Liver (tissue), 9 donors: Measurements from ENCODE around the gene FAIM2. TPM values are rescaled to one million over a fixed set of nuclear protein-coding genes. Genes with fewer than 3 reads are reported as not detected.

ENCODE experiments used
- DNase-seq: peaks from one replicate; pipeline ENCODE4 v3.0.0-alpha.2; 2017; ENCODE audit warnings: low spot score
- H3K27ac ChIP-seq, 2 donors: one replicate each; pipeline ENCODE4 v1.7.0; 2013; ENCODE audit warnings: inconsistent platforms in 2 of 2, low read length in 2 of 2, control low read depth in 1 of 2, low read depth in 1 of 2, mild to moderate bottlenecking in 1 of 2
- H3K27me3 ChIP-seq, 4 donors: one replicate each; pipeline versions ENCODE4 v1.6.1 to v1.7.0; 2013; ENCODE audit warnings: low read length in 3 of 4, inconsistent platforms in 1 of 4, mild to moderate bottlenecking in 1 of 4, moderate library complexity in 1 of 4; ENCODE audit not compliant: control insufficient read depth in 4 of 4, insufficient read depth in 4 of 4
- H3K36me3 ChIP-seq, 4 donors: one replicate each; pipeline versions ENCODE4 v1.6.1 to v1.7.0; 2013; ENCODE audit warnings: low read length in 3 of 4, mild to moderate bottlenecking in 3 of 4, low read depth in 1 of 4, moderate library complexity in 1 of 4; ENCODE audit not compliant: control insufficient read depth in 4 of 4, insufficient read depth in 3 of 4
- H3K4me1 ChIP-seq, 4 donors: one replicate each; pipeline versions ENCODE4 v1.6.1 to v1.7.0; 2013; ENCODE audit warnings: low read length in 3 of 4, mild to moderate bottlenecking in 3 of 4, moderate library complexity in 1 of 4; ENCODE audit not compliant: control insufficient read depth in 4 of 4, insufficient read depth in 4 of 4
- H3K4me3 ChIP-seq, 3 donors: one replicate each; pipeline versions ENCODE4 v1.6.1 to v1.7.0; 2013; ENCODE audit warnings: low read length in 3 of 3, control low read depth in 1 of 3, low read depth in 1 of 3, mild to moderate bottlenecking in 1 of 3
- H3K9ac ChIP-seq, 2 donors: one replicate each; pipeline ENCODE4 v1.7.0; 2013; ENCODE audit warnings: low read length in 2 of 2, mild to moderate bottlenecking in 2 of 2, moderate library complexity in 2 of 2, control low read depth in 1 of 2, low read depth in 1 of 2
- H3K9me3 ChIP-seq, 4 donors: one replicate each; pipeline versions ENCODE4 v1.6.1 to v1.7.0; 2013; ENCODE audit warnings: low read length in 3 of 4; ENCODE audit not compliant: control insufficient read depth in 4 of 4
- ATF3 ChIP-seq: IDR thresholded peaks from 2 replicates; pipeline ENCODE4 v1.6.1; 2016; ENCODE audit warnings: antibody characterized with exemption
- EGR1 ChIP-seq, 2 donors: IDR thresholded peaks; 2 replicates each; pipeline ENCODE4 v1.6.1; 2016 to 2018; ENCODE audit warnings: antibody characterized with exemption in 2 of 2, low read depth in 2 of 2
- FOXA2 ChIP-seq: IDR thresholded peaks from 2 replicates; pipeline ENCODE4 v1.6.1; 2016; ENCODE audit warnings: antibody characterized with exemption
- HNF4A ChIP-seq, 2 donors: conservative IDR thresholded peaks; 2 replicates each; pipeline ENCODE4 v1.6.1; 2016; ENCODE audit warnings: antibody characterized with exemption in 2 of 2, mild to moderate bottlenecking in 2 of 2
- MAX ChIP-seq: IDR thresholded peaks from 2 replicates; pipeline ENCODE4 v1.6.1; 2016; ENCODE audit warnings: antibody characterized with exemption
- RXRA ChIP-seq, 2 donors: IDR thresholded peaks; 2 replicates each; pipeline ENCODE4 v1.6.1; 2017 to 2018; ENCODE audit warnings: antibody characterized with exemption in 2 of 2, mild to moderate bottlenecking in 1 of 2
- SP1 ChIP-seq: IDR thresholded peaks from 2 replicates; pipeline ENCODE4 v1.6.1; 2018; ENCODE audit warnings: antibody characterized with exemption, mild to moderate bottlenecking
- TAF1 ChIP-seq: conservative IDR thresholded peaks from 2 replicates; pipeline ENCODE4 v1.6.1; 2016; ENCODE audit warnings: antibody characterized with exemption, mild to moderate bottlenecking
- YY1 ChIP-seq: IDR thresholded peaks from 2 replicates; pipeline ENCODE4 v1.6.1; 2016; ENCODE audit warnings: antibody characterized with exemption, mild to moderate bottlenecking
- WGBS: extraction: QIAGEN DNeasy Blood & Tissue Kit; methylation state at CpG from one replicate; pipeline ENCODE4 v1.1.7; 2013; 5-methylcytosine and 5-hydroxymethylcytosine counted together
- polyA plus RNA-seq, 2 donors: library from polyadenylated mRNA; stranded (reverse) in 1 of 2; unstranded in 1 of 2; fragments of 200-250 nt in 1 of 2; fragments of >200 nt in 1 of 2; fragmentation: Nextera tagmentation in 1 of 2; extraction: Ambion mirVana in 1 of 2; gene quantifications; one replicate each; pipeline versions ENCODE4 v1.2.1 to v1.2.3, GENCODE V29; 2013 to 2015
- total RNA-seq, 2 donors: library from RNA; depleted of rRNA; stranded (reverse); fragments of >200 nt; gene quantifications; one replicate each; pipeline ENCODE4 v1.2.3, GENCODE V29; 2014
- TF ChIP-seq, protein P1 (sequence below): IDR thresholded peaks from 2 replicates; pipeline ENCODE4 v1.6.1; 2016; ENCODE audit warnings: antibody characterized with exemption, mild to moderate bottlenecking
- TF ChIP-seq, protein P2 (sequence below): IDR thresholded peaks from 2 replicates; pipeline ENCODE4 v1.6.1; 2016; ENCODE audit warnings: antibody characterized with exemption
- donor health status: healthy.
- donor health status: healthy.
- donor health status: healthy.
- donor health status: healthy.
- donor health status: healthy.

The FAIM2 gene
- total and polyA plus RNA-seq, 4 donors: 0.06 to 0.23 TPM; not detected in 2

- no peaks in the 10 kb centered on the region for H3K9me3 ChIP-seq
- 85% methylated on average over 7 of the region's 7 CpGs for WGBS
These were observed 85.3 kb downstream of the FAIM2 start for GRCh38 chr12:49818241-49818895.

More at GRCh38 chr12:49818241-49818895, 85.3 kb downstream of the FAIM2 start:
- Histone ChIP-seq H3K36me3 (no peaks in the 10 kb centered on the region), H3K27ac (no peak overlapping the region), H3K9ac (no peak overlapping the region), H3K4me1 (peaks cover 0 to 5% (median under 1%) of the 10 kb centered on the region in 4 donors), H3K27me3 (no peaks in the 10 kb centered on the region), H3K4me3 (no peak overlapping the region)
- TF ChIP-seq, protein P1, sequence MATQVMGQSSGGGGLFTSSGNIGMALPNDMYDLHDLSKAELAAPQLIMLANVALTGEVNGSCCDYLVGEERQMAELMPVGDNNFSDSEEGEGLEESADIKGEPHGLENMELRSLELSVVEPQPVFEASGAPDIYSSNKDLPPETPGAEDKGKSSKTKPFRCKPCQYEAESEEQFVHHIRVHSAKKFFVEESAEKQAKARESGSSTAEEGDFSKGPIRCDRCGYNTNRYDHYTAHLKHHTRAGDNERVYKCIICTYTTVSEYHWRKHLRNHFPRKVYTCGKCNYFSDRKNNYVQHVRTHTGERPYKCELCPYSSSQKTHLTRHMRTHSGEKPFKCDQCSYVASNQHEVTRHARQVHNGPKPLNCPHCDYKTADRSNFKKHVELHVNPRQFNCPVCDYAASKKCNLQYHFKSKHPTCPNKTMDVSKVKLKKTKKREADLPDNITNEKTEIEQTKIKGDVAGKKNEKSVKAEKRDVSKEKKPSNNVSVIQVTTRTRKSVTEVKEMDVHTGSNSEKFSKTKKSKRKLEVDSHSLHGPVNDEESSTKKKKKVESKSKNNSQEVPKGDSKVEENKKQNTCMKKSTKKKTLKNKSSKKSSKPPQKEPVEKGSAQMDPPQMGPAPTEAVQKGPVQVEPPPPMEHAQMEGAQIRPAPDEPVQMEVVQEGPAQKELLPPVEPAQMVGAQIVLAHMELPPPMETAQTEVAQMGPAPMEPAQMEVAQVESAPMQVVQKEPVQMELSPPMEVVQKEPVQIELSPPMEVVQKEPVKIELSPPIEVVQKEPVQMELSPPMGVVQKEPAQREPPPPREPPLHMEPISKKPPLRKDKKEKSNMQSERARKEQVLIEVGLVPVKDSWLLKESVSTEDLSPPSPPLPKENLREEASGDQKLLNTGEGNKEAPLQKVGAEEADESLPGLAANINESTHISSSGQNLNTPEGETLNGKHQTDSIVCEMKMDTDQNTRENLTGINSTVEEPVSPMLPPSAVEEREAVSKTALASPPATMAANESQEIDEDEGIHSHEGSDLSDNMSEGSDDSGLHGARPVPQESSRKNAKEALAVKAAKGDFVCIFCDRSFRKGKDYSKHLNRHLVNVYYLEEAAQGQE: no peak
- TF ChIP-seq ATF3 (no peak), HNF4A (conservative IDR thresholded peaks at IDR 0.05) (no peak), EGR1 (IDR thresholded peaks at IDR 0.05; ENCODE audit: low read depth in 2 of 2) (no peak), TAF1 (no peak), RXRA (IDR thresholded peaks at IDR 0.05) (no peak), MAX (no peak), FOXA2 (no peak), YY1 (no peak), SP1 (no peak)
- TF ChIP-seq, protein P2, sequence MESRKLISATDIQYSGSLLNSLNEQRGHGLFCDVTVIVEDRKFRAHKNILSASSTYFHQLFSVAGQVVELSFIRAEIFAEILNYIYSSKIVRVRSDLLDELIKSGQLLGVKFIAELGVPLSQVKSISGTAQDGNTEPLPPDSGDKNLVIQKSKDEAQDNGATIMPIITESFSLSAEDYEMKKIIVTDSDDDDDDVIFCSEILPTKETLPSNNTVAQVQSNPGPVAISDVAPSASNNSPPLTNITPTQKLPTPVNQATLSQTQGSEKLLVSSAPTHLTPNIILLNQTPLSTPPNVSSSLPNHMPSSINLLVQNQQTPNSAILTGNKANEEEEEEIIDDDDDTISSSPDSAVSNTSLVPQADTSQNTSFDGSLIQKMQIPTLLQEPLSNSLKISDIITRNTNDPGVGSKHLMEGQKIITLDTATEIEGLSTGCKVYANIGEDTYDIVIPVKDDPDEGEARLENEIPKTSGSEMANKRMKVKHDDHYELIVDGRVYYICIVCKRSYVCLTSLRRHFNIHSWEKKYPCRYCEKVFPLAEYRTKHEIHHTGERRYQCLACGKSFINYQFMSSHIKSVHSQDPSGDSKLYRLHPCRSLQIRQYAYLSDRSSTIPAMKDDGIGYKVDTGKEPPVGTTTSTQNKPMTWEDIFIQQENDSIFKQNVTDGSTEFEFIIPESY: no peak
- no peak for DNase-seq

Other genes starting within 250 kb of the FAIM2 start
- 1 to 10 TPM; 4.0 to 4.5 TPM for gene FMNL3, start 196.5 kb downstream of the FAIM2 start, total RNA-seq
- gene FMNL3, start 196.5 kb downstream of the FAIM2 start, polyA plus RNA-seq: 1 to 10 TPM in 1 of 2 donors, under 1 TPM in 1; 0.72 to 1.2 TPM
- gene TMBIM6, start 162.3 kb downstream of the FAIM2 start, total RNA-seq: 100 to 1,000 TPM; 464 to 740 TPM
- gene TMBIM6, start 162.3 kb downstream of the FAIM2 start, polyA plus RNA-seq: 1,000 to 10,000 TPM in 1 of 2 donors, 100 to 1,000 TPM in 1; 687 to 1,207 TPM
- 1 to 10 TPM; 3.1 to 6.8 TPM for gene NCKAP5L, start 75.5 kb downstream of the FAIM2 start, total RNA-seq
- 1 to 10 TPM; 2.9 to 5.2 TPM for gene NCKAP5L, start 75.5 kb downstream of the FAIM2 start, polyA plus RNA-seq
- 1 to 10 TPM; 1.7 to 4.4 TPM for gene BCDIN3D, start 60.8 kb downstream of the FAIM2 start, total RNA-seq
- gene BCDIN3D, start 60.8 kb downstream of the FAIM2 start, polyA plus RNA-seq: 1 to 10 TPM; 2.0 to 2.2 TPM
- not detected for gene AQP2, start 46.8 kb upstream of the FAIM2 start, total RNA-seq
- not detected for gene AQP2, start 46.8 kb upstream of the FAIM2 start, polyA plus RNA-seq
- not detected for gene AQP5, start 58.0 kb upstream of the FAIM2 start, total RNA-seq
- not detected for gene AQP5, start 58.0 kb upstream of the FAIM2 start, polyA plus RNA-seq
- not detected for gene AQP6, start 69.0 kb upstream of the FAIM2 start, total RNA-seq
- under 1 TPM; 0.05 to 0.11 TPM for gene AQP6, start 69.0 kb upstream of the FAIM2 start, polyA plus RNA-seq
- 10 to 100 TPM in 1 of 2 donors, 1 to 10 TPM in 1; 2.4 to 38.3 TPM for gene RACGAP1, start 121.6 kb upstream of the FAIM2 start, total RNA-seq
- 1 to 10 TPM; 1.0 to 3.4 TPM for gene RACGAP1, start 121.6 kb upstream of the FAIM2 start, polyA plus RNA-seq
- under 1 TPM; 0.05 to 0.08 TPM for gene ASIC1, start 153.7 kb upstream of the FAIM2 start, total RNA-seq
- gene ASIC1, start 153.7 kb upstream of the FAIM2 start, polyA plus RNA-seq: under 1 TPM in 1 of 2 donors, not detected in 1; 0.06 TPM
- 10 to 100 TPM; 19.1 to 24.4 TPM for gene SMARCD1, start 181.4 kb upstream of the FAIM2 start, total RNA-seq
- 10 to 100 TPM in 1 of 2 donors, 1 to 10 TPM in 1; 4.6 to 11.6 TPM for gene SMARCD1, start 181.4 kb upstream of the FAIM2 start, polyA plus RNA-seq
- gene GPD1, start 200.1 kb upstream of the FAIM2 start, total RNA-seq: 100 to 1,000 TPM in 1 of 2 donors, 10 to 100 TPM in 1; 12.0 to 323 TPM
- 100 to 1,000 TPM in 1 of 2 donors, 10 to 100 TPM in 1; 43.8 to 127 TPM for gene GPD1, start 200.1 kb upstream of the FAIM2 start, polyA plus RNA-seq
- gene COX14, start 208.3 kb upstream of the FAIM2 start, total RNA-seq: 10 to 100 TPM; 26.7 to 29.6 TPM
- gene COX14, start 208.3 kb upstream of the FAIM2 start, polyA plus RNA-seq: 100 to 1,000 TPM in 1 of 2 donors, 10 to 100 TPM in 1; 77.4 to 172 TPM